ENCODE measurements around the gene TIMM50. TPM values are rescaled to one million over a fixed set of nuclear protein-coding genes. Genes with fewer than 3 reads are reported as not detected.

Gene TIMM50
- total and polyA plus RNA-seq, 2 of the 13 experiments (the other 11 are each of a cell fraction or from before 2014, with no cell fraction given) = 91.1 to 92.5 TPM

DNA sequence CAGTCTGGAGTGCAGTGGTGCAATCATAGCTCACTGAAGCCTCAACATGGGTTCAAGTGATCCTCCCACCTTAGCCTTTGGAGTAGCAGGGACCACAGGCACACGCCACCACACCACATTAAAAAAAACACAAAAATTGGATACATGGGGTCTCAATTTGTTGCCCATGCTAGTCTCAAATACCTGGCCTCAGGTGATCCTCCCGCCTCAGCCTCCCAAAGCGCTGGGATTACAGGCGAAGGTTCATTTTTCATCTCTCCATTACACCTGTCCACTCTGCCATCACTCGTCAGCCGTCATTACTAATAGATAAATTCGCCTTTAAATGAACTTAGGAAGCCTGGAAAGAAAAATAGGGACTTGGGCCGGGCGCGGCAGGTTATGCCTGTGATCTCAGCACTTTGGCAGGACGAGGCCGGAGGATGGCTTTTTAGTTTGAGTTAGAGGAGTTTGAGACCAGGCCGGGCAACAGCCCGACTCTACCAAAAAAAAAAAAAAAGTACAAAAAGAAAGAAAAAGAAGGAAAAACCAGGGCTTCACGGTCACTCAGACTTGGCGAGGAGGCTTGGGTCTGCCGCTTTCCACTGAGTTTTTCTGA lies 35.9 kb upstream of the TIMM50 start (continued):
- TF ChIP-seq ZNF510 (CRISPR knock-in tag; IDR thresholded peaks at IDR 0.05; ENCODE audit: low read depth) (no peak), ZNF570 (CRISPR knock-in tag; IDR thresholded peaks at IDR 0.05; ENCODE audit: borderline replicate concordance) (no peak), ZNF75D (CRISPR knock-in tag; IDR thresholded peaks at IDR 0.05; ENCODE audit: borderline replicate concordance) (no peak), SKI (IDR thresholded peaks at IDR 0.05; ENCODE audit: partially characterized antibody) (no peak), ZNF12 (CRISPR knock-in tag; IDR thresholded peaks at IDR 0.05) (no peak), KDM4B (CRISPR knock-in tag; IDR thresholded peaks at IDR 0.05) (no peak), EZH2 (conservative IDR thresholded peaks at IDR 0.05; ENCODE audit: low read depth, low read length) (no peak), ZNF335 (CRISPR knock-in tag; IDR thresholded peaks at IDR 0.05) (no peak), PAWR (CRISPR knock-in tag; IDR thresholded peaks at IDR 0.05; ENCODE audit: borderline replicate concordance) (no peak), KLF12 (CRISPR knock-in tag; IDR thresholded peaks at IDR 0.05; ENCODE audit: borderline replicate concordance) (no peak), ZC3H4 (CRISPR knock-in tag; IDR thresholded peaks at IDR 0.05; ENCODE audit: borderline replicate concordance) (peak; percentile 36; the same call in 1 of the 2 replicates), SOX5 (CRISPR knock-in tag; IDR thresholded peaks at IDR 0.05; ENCODE audit: borderline replicate concordance) (no peak)
- TF ChIP-seq, protein P1, sequence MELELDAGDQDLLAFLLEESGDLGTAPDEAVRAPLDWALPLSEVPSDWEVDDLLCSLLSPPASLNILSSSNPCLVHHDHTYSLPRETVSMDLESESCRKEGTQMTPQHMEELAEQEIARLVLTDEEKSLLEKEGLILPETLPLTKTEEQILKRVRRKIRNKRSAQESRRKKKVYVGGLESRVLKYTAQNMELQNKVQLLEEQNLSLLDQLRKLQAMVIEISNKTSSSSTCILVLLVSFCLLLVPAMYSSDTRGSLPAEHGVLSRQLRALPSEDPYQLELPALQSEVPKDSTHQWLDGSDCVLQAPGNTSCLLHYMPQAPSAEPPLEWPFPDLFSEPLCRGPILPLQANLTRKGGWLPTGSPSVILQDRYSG (CRISPR knock-in tag; IDR thresholded peaks at IDR 0.05) = 0 out of 2 replicates have a peak, but pooled peaks have one; percentile 14
- TF ChIP-seq, protein P2, sequence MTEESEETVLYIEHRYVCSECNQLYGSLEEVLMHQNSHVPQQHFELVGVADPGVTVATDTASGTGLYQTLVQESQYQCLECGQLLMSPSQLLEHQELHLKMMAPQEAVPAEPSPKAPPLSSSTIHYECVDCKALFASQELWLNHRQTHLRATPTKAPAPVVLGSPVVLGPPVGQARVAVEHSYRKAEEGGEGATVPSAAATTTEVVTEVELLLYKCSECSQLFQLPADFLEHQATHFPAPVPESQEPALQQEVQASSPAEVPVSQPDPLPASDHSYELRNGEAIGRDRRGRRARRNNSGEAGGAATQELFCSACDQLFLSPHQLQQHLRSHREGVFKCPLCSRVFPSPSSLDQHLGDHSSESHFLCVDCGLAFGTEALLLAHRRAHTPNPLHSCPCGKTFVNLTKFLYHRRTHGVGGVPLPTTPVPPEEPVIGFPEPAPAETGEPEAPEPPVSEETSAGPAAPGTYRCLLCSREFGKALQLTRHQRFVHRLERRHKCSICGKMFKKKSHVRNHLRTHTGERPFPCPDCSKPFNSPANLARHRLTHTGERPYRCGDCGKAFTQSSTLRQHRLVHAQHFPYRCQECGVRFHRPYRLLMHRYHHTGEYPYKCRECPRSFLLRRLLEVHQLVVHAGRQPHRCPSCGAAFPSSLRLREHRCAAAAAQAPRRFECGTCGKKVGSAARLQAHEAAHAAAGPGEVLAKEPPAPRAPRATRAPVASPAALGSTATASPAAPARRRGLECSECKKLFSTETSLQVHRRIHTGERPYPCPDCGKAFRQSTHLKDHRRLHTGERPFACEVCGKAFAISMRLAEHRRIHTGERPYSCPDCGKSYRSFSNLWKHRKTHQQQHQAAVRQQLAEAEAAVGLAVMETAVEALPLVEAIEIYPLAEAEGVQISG (CRISPR knock-in tag; IDR thresholded peaks at IDR 0.05) = no peak
- TF ChIP-seq, protein P3, sequence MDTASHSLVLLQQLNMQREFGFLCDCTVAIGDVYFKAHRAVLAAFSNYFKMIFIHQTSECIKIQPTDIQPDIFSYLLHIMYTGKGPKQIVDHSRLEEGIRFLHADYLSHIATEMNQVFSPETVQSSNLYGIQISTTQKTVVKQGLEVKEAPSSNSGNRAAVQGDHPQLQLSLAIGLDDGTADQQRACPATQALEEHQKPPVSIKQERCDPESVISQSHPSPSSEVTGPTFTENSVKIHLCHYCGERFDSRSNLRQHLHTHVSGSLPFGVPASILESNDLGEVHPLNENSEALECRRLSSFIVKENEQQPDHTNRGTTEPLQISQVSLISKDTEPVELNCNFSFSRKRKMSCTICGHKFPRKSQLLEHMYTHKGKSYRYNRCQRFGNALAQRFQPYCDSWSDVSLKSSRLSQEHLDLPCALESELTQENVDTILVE (CRISPR knock-in tag; IDR thresholded peaks at IDR 0.05) = no peak
- TF ChIP-seq, protein P4, sequence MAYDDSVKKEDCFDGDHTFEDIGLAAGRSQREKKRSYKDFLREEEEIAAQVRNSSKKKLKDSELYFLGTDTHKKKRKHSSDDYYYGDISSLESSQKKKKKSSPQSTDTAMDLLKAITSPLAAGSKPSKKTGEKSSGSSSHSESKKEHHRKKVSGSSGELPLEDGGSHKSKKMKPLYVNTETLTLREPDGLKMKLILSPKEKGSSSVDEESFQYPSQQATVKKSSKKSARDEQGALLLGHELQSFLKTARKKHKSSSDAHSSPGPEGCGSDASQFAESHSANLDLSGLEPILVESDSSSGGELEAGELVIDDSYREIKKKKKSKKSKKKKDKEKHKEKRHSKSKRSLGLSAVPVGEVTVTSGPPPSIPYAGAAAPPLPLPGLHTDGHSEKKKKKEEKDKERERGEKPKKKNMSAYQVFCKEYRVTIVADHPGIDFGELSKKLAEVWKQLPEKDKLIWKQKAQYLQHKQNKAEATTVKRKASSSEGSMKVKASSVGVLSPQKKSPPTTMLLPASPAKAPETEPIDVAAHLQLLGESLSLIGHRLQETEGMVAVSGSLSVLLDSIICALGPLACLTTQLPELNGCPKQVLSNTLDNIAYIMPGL (CRISPR knock-in tag; IDR thresholded peaks at IDR 0.05; ENCODE audit: borderline replicate concordance in 1 of 2, low read depth in 1 of 2) = no peak
- TF ChIP-seq, protein P5, sequence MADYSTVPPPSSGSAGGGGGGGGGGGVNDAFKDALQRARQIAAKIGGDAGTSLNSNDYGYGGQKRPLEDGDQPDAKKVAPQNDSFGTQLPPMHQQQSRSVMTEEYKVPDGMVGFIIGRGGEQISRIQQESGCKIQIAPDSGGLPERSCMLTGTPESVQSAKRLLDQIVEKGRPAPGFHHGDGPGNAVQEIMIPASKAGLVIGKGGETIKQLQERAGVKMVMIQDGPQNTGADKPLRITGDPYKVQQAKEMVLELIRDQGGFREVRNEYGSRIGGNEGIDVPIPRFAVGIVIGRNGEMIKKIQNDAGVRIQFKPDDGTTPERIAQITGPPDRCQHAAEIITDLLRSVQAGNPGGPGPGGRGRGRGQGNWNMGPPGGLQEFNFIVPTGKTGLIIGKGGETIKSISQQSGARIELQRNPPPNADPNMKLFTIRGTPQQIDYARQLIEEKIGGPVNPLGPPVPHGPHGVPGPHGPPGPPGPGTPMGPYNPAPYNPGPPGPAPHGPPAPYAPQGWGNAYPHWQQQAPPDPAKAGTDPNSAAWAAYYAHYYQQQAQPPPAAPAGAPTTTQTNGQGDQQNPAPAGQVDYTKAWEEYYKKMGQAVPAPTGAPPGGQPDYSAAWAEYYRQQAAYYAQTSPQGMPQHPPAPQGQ (CRISPR knock-in tag; IDR thresholded peaks at IDR 0.05; ENCODE audit: borderline replicate concordance) = no peak
- TF ChIP-seq, protein P6, sequence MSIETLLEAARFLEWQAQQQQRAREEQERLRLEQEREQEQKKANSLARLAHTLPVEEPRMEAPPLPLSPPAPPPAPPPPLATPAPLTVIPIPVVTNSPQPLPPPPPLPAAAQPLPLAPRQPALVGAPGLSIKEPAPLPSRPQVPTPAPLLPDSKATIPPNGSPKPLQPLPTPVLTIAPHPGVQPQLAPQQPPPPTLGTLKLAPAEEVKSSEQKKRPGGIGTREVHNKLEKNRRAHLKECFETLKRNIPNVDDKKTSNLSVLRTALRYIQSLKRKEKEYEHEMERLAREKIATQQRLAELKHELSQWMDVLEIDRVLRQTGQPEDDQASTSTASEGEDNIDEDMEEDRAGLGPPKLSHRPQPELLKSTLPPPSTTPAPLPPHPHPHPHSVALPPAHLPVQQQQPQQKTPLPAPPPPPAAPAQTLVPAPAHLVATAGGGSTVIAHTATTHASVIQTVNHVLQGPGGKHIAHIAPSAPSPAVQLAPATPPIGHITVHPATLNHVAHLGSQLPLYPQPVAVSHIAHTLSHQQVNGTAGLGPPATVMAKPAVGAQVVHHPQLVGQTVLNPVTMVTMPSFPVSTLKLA (IDR thresholded peaks at IDR 0.05) = no peak

Measured in HepG2 (cell line).